HG03571 (cell line): ENCODE data around the gene FSTL5.

ENCODE experiments used
- ATAC-seq: cut with Tn5 transposase; IDR thresholded peaks from one replicate; pipeline ENCODE4 v1.9.1; 2021; ENCODE audit not compliant: unreplicated experiment

Gene FSTL5

GRCh38 chr4:161466316-161466715 lies 697.5 kb downstream of the FSTL5 start:
- ATAC-seq, result no peak

- ATAC-seq, result no peak
These were observed 700.4 kb downstream of the FSTL5 start for GRCh38 chr4:161463436-161463835.

- no peak for ATAC-seq
These were observed 705.9 kb downstream of the FSTL5 start for GRCh38 chr4:161457906-161458305.

GRCh38 chr4:161457311-161457710 lies 706.5 kb downstream of the FSTL5 start:
- ATAC-seq, result no peak

GRCh38 chr4:161454860-161455259 lies 708.9 kb downstream of the FSTL5 start:
- ATAC-seq, result no peak

- ATAC-seq, result no peak
These were observed 715.1 kb downstream of the FSTL5 start for GRCh38 chr4:161448550-161449180.

GRCh38 chr4:161444626-161445025 lies 719.2 kb downstream of the FSTL5 start:
- ATAC-seq, result no peak

GRCh38 chr4:161442921-161443320 lies 720.9 kb downstream of the FSTL5 start:
- no peak for ATAC-seq

- ATAC-seq, result no peak
These were observed 725.7 kb downstream of the FSTL5 start for GRCh38 chr4:161438096-161438495.

GRCh38 chr4:161428180-161428965 lies 735.4 kb downstream of the FSTL5 start:
- ATAC-seq, result no peak

- no peak for ATAC-seq
These were observed 744.0 kb downstream of the FSTL5 start for GRCh38 chr4:161419822-161420221.

GRCh38 chr4:161411901-161412300 lies 751.9 kb downstream of the FSTL5 start:
- ATAC-seq, result no peak

GRCh38 chr4:161404346-161405110 lies 759.3 kb downstream of the FSTL5 start:
- ATAC-seq, result no peak

GRCh38 chr4:161403781-161404180 lies 760.0 kb downstream of the FSTL5 start:
- ATAC-seq, result no peak

- no peak for ATAC-seq
These were observed 770.2 kb downstream of the FSTL5 start for GRCh38 chr4:161393602-161394001.

GRCh38 chr4:161382655-161383054 lies 781.1 kb downstream of the FSTL5 start:
- ATAC-seq, result no peak

- ATAC-seq, result no peak
These were observed 787.5 kb downstream of the FSTL5 start for GRCh38 chr4:161376275-161376674.

- no peak for ATAC-seq
These were observed 799.1 kb downstream of the FSTL5 start for GRCh38 chr4:161364681-161365080.

GRCh38 chr4:161360982-161361381 lies 802.8 kb downstream of the FSTL5 start:
- no peak for ATAC-seq

- ATAC-seq, result no peak
These were observed 804.3 kb downstream of the FSTL5 start for GRCh38 chr4:161359491-161359890.

- no peak for ATAC-seq
These were observed 807.4 kb downstream of the FSTL5 start for GRCh38 chr4:161356351-161356750.

GRCh38 chr4:161350946-161351345 lies 812.9 kb downstream of the FSTL5 start:
- ATAC-seq, result no peak
